Endodermal cell (in vitro differentiated cells): ENCODE measurements around the gene BEST2. TPM values are rescaled to one million over a fixed set of nuclear protein-coding genes. Genes with fewer than 3 reads are reported as not detected.

Experiments used
- DNase-seq: peaks from one replicate; pipeline ENCODE4 v3.0.0-alpha.2; 2017
- H3K27ac ChIP-seq: 2 replicates; pipeline ENCODE4 v1.5.1; 2013; ENCODE audit warnings: mild to moderate bottlenecking, low read depth, low read length, moderate library complexity
- H3K27me3 ChIP-seq: 2 replicates; pipeline ENCODE4 v1.6.1; 2013; ENCODE audit warnings: mild to moderate bottlenecking, low read length, moderate library complexity; ENCODE audit not compliant: insufficient read depth, control insufficient read depth, poor library complexity, severe bottlenecking
- H3K36me3 ChIP-seq: 2 replicates; pipeline ENCODE4 v1.7.0; 2013; ENCODE audit warnings: mild to moderate bottlenecking, low read length, moderate library complexity; ENCODE audit not compliant: control insufficient read depth, insufficient read depth
- H3K4me1 ChIP-seq: one replicate; pipeline ENCODE4 v1.7.0; 2013; ENCODE audit warnings: low read length; ENCODE audit not compliant: control insufficient read depth, insufficient read depth
- H3K4me3 ChIP-seq: 2 replicates; pipeline ENCODE4 v1.5.1; 2013; ENCODE audit warnings: mild to moderate bottlenecking, low read length, moderate library complexity
- H3K9ac ChIP-seq: 2 replicates; pipeline ENCODE4 v1.6.1; 2013; ENCODE audit warnings: mild to moderate bottlenecking, low read length, moderate library complexity; ENCODE audit not compliant: poor library complexity, severe bottlenecking; ENCODE audit errors: extremely low read depth
- H3K9me3 ChIP-seq: 2 replicates; pipeline ENCODE4 v1.6.1; 2013; ENCODE audit warnings: mild to moderate bottlenecking, low read length, moderate library complexity; ENCODE audit not compliant: control insufficient read depth
- H3K27ac Mint-ChIP-seq: 2 replicates; pipeline ENCODE4 v1.8.0; 2020; ENCODE audit warnings: mixed read lengths
- H3K27me3 Mint-ChIP-seq: 2 replicates; pipeline ENCODE4 v1.8.0; 2021; ENCODE audit warnings: mild to moderate bottlenecking, mixed read lengths; ENCODE audit not compliant: insufficient read depth
- H3K36me3 Mint-ChIP-seq: 2 replicates; pipeline ENCODE4 v1.8.0; 2020; ENCODE audit warnings: low read depth, mixed read lengths
- H3K4me1 Mint-ChIP-seq: 2 replicates; pipeline ENCODE4 v1.8.0; 2020; ENCODE audit warnings: mixed read lengths
- H3K4me3 Mint-ChIP-seq: 2 replicates; pipeline ENCODE4 v1.8.0; 2020; ENCODE audit warnings: mild to moderate bottlenecking, moderate library complexity, mixed read lengths
- H3K9me3 Mint-ChIP-seq: 2 replicates; pipeline ENCODE4 v1.8.0; 2020; ENCODE audit warnings: mild to moderate bottlenecking, mixed read lengths
- CTCF ChIP-seq: fragments of 200-600 bp; sonication (generic); conservative IDR thresholded peaks from 2 replicates; pipeline ENCODE4 v1.5.0; 2021; ENCODE audit warnings: antibody characterized with exemption, mild to moderate bottlenecking
- WGBS, 2 experiments: methylation state at CpG; one replicate each; pipeline versions ENCODE4 v1.1.5 to v1.1.7; 2013; ENCODE audit warnings: missing lambda C conversion rate in 2 of 2, mixed read lengths in 1 of 2; ENCODE audit not compliant: insufficient coverage in 1 of 2, insufficient read length in 1 of 2; 5-methylcytosine and 5-hydroxymethylcytosine counted together
- total RNA-seq, 2 donors: library from RNA; stranded (reverse); fragmentation: NEBNext Ultra II Directional in 1 of 2; extraction: Animal tissue kit (Norgen Biotek cat#: 25700) in 1 of 2; gene quantifications; 2 replicates in 1 of 2; 3 replicates in 1 of 2; pipeline ENCODE4 v1.2.1, GENCODE V29; 2021

The BEST2 gene
- total RNA-seq, 2 donors from 2014 or later = 0.95 to 1.2 TPM

- Mint-ChIP-seq H3K4me3 (peak within 1 kb of the TSS; percentile 81), H3K4me1 (peaks cover 24% of the 10 kb centered on the region), H3K27ac (peak within 1 kb of the TSS; percentile 97), H3K27me3 (no peaks in the 10 kb centered on the region), H3K9me3 (no peaks in the 10 kb centered on the region), H3K36me3 (peaks cover 26% of the 10 kb centered on the region)
- H3K4me3 ChIP-seq = peak within 1 kb of the TSS; percentile 81
- H3K36me3 ChIP-seq = no peaks in the 10 kb centered on the region
- H3K9me3 ChIP-seq = no peaks in the 10 kb centered on the region
- peak; percentile 97 for DNase-seq
- no peak within 1 kb of the TSS for H3K27ac ChIP-seq
- no peak within 1 kb of the TSS for H3K9ac ChIP-seq
- H3K27me3 ChIP-seq = no peaks in the 10 kb centered on the region
- H3K4me1 ChIP-seq = no peaks in the 10 kb centered on the region
- WGBS, 2 experiments = 20 to 59% methylated on average over 23 to 58 of the region's 58 CpGs
- no peak for TF ChIP-seq CTCF
Observed at GRCh38 chr19:12774588-12775555, 23.3 kb downstream of the BEST2 start, which contains the start of gene HOOK2. TSS of gene HOOK2 (minus strand) at chr19:12775552. CDS start at chr19:12775449, 103 bp downstream.

- WGBS, 2 experiments = 15 to 19% methylated on average over 23 to 43 of the region's 43 CpGs
- Histone ChIP-seq H3K9me3 (no peaks in the 10 kb centered on the region), H3K4me3 (peak overlapping the region; percentile 82), H3K27ac (no peak overlapping the region), H3K9ac (no peak overlapping the region), H3K27me3 (no peaks in the 10 kb centered on the region), H3K36me3 (no peaks in the 10 kb centered on the region), H3K4me1 (no peaks in the 10 kb centered on the region)
- no peaks in the 10 kb centered on the region for H3K9me3 Mint-ChIP-seq
- no peak overlapping the region for H3K27ac Mint-ChIP-seq
- peak overlapping the region; percentile 59 for H3K4me3 Mint-ChIP-seq
- peak; percentile 94 for DNase-seq
- no peaks in the 10 kb centered on the region for H3K27me3 Mint-ChIP-seq
- peaks cover 12% of the 10 kb centered on the region for H3K36me3 Mint-ChIP-seq
- peak; percentile 98 for TF ChIP-seq CTCF
- H3K4me1 Mint-ChIP-seq = peaks cover 22% of the 10 kb centered on the region
Observed at GRCh38 chr19:12777217-12778016, 25.8 kb downstream of the BEST2 start.
